ENCODE measurements around the gene OTUD3.
"Not testable (repeated sequence)": the region's sequence is repeated elsewhere in the genome, so short reads cannot be mapped to it uniquely, and the experiment has no call there.

The OTUD3 gene

DNA sequence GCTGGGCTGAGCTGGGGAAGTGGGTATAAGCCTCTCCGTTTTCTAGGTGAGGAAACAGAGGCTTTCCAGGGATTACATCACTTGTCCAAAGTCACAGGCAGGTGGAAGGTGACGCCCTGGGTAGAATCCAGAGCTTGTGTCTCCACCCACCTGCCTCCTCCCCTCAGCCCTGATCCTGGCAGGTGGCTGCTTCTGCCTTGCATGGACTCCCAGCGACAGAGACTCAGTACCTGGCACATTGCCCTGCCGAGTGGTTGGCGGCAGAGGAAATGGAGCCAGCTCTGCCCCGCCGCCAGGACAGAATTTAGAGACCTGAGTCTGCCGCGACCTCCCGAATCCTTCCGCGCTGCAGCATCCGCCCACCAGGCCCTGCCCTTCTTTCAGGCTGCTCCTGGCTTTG is 39.1 kb downstream of the OTUD3 start:
- DNase-seq = peak; percentile 55

DNA sequence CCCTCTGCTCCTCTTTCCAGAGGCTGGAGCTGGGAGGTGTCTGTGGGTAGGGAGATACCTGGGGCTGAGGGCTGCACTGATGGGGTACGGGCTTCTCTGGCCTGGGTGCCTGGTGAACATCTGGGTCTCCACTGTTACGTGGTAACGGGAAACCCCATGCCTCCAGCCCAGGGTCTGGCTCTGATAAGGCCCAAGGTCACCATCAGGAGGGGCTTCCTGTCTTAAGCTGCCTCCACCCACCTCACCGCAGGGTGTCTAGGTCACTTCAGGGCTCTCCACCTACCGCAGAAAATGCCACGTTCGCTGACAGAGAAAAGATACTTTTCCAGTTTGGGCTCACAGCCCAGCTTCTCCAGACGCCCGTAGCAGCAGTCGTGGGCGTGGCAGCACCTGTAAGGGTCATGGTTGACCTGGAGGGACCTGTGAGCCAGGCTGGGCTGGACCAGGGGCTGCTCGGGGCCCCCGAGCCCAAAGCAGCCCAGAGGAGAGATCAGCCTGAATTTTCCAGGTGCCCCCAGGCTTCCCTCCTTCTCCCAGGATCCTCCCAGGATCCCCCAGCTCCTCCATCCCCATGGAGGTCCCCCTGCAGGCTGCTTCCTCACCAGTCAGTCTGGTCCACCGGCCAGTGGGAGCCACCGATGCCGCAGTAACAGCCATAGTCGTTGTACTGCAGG is 40.0 kb downstream of the OTUD3 start:
- no peak for DNase-seq

DNA sequence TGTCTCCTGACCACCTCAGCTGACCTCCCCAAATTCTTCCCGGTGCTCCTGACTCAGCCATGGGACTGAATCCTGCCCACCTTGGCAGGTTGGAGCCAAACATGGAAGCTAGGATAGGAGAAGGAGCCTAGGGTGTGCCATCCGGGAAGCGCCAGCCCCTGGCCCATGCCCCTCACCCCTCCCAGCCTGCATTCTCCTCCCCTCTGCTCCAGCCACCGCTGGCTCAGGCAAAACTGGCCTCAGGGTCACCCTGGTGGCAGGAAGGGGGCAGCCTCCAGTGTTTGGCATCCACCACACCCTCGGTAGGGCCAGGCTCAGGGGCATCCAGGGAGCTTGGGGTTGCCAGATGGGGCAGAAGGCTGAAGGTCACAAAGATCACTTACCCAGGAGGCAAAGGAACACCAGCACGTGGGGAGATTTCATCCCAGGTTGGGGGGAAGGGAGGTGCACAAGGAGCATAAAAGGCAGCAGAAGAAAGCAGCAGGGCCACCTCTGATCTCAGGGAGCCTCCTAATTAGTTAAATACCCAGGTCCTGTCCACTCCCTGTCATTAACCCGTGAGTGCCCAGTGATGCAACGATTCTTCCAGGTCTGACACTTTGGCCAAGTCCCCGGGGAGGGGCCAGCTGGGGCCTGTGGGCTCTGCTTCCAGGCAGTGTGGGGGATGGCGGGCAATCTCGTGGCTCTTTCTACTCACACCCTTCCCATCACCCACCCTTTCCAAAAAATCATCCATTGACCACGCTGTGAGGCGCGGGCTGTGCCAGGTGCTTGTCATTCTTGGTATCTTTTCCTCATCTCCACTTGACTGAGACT is 41.1 kb downstream of the OTUD3 start, which contains the start of gene PLA2G2E:
PLA2G2E (minus strand) TSS at position 481 of the 816 bp plus-strand sequence; CDS start at position 423, 58 bp downstream.
- no peak for DNase-seq

DNA sequence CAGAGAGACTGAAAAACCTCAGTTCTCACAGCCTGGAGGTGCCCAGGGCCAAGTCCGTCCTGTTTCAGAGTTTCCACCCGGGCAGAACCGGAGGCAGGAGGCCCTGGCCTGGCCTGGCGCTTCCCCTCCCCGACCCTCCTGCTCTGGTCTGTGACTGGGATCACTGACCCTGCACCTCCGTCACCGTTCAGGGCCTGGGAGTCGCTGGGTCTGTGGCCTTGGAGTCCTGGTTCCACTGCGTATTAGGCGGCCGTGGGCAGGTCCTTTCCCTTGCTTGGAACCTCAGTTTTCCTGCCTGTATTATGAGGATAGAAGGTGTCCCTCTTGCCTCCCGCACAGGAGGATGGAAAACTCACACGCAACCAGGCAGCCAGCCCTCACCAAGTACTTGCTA is 41.8 kb downstream of the OTUD3 start:
- no peak for DNase-seq

DNA sequence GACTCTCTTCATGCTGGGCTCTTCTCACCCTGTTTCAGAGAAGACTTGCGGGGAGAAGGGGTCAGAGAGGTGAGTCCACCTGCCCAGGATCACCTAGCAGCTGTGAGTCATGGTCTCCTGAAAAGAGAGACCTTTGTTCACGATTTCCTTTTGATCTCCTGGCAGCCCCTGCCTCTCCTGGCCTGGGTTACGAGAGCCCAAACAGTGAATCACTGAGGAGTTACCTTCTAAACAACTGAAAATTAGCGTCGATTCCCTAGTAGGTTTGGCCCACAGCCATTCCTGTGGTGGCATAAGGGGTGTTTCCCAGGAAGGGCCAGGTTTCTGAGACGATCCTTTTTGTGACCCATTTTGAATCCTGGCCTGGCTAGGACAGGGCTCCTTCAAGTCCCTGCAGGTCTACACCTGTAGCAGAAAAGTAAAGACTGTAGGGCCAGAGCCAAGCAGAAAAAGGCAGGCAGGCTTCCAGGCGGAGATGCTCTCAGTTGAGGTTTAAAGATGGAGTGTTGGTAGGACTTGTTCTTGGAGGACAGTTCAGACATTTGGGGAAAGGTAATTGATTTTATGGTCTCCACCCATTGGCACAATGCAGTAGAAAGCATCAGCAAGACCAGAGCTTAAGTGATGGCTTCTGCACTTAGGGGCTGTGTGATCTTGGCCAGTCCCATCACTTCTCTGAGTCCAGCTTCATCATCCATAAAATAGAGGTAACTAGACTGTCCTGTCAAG is 43.3 kb downstream of the OTUD3 start:
- DNase-seq = no peak

DNA sequence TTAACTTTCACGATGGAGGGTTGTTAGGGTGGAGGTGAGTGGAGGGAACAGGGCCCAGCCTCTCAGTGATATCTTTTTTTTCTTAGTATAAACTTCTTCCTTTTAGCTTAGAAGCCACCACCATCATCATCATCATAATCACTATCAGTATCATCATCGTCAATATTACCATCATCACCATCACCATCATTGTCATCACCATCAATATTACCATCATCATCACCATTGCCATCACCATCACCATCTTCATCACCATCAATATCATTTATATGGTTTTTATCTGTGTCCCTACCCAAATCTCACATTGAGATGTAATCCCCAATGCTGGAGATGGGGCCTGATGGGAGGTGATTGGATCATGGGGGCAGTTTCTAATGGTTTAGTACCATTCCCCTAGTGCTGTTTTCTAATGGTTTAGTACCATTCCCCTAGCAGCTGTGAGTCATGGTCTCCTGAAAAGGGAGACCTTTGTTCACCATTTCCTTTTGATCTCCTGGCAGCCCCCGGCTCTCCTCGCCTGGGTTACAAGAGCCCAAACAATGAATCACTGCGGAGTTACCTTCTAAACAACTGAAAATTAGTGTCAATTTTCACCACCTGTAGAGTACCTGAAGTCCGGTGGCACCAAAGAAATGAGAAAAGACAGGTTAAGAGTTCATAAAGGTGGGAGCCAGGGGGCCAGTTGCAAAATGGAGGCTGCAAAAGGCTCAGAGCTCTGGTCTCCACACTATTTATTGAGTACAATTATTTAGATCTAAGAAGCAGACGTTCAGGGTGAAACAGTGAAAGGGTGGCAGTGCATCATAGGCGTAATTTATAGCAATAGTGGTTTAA is 44.3 kb downstream of the OTUD3 start:
- no peak for DNase-seq

DNA sequence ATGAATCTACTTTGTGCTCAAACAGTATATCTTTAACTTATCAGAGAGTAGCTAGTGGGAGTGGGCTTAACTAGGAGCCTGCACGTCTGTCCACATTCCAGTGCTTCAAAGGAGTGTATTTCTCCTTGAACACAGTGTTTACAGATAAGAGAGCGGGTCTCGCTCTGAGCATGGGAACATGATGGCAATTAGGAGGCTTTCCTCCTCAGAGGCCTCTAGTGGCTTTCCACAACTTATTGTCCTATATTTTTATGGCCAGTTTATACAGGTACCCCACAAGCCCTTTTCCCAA is 44.9 kb downstream of the OTUD3 start:
- DNase-seq = not testable (repeated sequence)

DNA sequence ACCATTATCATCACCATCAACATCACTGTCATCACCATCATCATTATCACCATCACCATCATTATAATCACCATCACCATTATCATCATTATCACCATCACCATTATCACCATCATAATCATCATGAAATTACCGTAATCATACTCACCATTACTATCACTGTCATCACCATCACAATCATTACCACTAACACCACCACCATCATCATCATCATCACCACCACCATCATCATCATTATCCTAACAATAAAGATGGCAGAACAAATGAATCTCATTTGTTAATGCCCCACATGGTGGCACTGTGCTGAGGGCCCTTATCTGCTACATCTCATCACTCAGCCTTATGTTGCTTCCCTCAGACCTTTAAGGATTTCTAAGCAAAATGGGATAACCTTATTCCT is 50.7 kb downstream of the OTUD3 start:
- DNase-seq = no peak

DNA sequence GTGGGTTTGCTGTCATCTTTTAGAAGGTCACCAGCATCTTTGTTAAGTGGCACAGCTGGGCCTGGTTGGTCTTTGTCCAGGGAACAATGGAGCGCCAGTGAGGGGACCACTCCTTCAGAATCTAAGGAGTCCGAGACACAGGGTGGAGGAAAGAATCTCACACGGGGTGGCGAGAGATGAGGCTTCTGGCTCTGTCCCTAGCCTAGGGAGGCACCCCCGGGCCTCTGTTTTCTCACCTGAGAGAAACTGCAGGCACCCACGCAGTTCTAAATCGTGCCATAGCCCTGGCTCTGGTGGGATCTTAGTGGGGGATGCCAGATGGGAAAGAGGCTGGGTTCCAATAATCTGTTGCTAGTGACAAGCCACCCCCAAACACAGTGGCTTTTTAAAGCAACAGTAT is 52.1 kb downstream of the OTUD3 start:
- no peak for DNase-seq

DNA sequence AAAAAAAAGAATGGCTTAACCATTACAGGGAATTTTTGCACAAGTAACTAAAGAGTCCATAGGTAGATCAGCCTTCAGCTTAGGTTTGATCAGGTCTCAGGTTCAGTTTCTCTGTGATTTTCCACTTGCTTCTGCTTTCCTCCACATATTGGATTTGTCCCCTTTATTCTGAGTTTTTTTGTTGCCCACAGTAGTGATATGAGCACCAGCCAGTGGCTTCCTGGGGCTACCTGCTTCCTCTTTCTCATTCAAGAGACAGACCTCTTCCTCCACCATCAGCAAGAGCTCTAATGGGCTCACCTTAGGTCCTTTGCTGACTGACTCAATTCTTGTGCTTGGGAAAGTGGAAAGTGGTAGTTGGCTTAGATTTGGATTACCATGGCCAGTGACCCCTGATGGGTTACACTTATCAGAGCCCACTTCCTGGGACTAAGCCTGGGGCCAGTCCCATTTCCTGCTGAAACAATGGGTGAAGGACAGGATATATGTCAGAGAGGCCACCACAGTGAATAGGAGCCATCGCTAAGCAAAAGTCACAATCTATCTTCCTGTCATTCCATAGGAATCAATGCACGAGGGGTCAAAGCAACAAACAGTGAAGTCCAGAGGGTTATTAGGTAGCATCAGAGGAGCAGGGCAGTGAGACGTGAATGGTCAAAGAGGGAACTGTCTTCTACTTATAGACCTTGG is 54.0 kb downstream of the OTUD3 start:
- DNase-seq = no peak

DNA sequence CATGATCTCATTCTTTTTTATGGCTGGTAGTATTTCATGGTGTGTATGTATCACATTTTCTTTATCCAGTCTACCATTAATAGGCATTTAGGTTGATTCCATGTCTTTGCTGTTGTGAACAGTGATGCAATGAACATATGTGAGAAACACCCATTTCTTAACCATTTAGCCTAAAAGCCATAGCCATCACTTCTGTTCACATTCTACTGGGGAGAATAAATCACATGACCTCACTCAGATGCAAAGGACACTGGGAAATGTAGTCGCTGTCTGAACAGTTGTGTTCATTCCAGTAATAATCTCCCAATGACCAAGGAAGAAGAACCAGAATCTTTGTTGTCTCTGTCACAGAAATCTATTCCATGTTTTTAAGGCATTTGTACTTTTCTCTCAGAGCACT is 56.3 kb downstream of the OTUD3 start:
- DNase-seq = no peak

DNA sequence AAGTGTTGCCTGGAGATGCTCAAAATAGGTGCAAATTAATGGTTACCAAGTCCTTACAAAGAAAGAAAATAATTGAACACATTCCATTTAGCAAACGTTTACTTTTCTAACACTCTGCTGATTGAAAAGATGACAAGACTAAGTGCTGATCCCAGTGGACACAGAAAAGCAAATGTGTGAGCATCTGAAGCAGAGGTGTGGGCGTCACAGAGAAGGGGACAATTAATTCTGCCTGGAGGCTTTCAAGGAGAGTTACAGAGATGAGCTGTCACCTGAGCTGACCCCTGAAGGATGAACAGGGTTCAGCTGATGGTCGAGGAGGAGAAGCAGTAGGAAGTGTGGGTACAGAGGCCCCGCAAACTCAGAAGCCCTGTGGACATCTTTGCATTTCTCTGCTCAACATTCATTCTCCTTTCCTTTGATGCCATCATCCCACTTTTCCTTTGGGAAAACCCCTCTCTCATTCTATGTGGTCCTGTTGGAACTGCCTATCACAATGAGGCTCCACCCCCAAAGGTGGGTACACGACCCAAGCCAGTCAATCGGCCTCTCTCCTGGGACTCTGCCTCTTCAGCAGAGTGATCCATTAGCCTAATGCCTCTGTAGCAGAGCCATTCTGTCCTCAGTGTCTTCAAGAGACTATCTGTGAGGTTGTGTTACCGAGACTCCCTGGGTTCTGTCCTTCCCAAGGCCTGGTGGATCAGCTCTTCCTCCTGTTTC is 58.5 kb downstream of the OTUD3 start:
- no peak for DNase-seq

DNA sequence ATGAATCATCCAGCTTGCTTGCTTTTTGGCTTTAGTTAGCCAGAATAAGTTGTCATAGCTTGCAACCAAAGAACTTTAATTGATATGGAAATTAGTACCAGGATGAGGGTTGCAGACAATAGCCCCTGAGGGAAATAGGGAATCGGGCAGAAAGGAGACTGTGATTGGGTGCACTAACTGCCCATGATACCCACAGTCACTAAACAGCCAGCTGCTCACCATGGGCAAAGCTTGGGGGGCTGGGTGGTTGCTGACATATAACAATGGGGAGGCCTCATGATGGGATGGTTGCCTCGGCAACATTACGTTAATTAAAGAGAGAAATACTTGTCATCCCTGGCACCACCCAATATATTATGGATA is 59.0 kb downstream of the OTUD3 start:
- no peak for DNase-seq

DNA sequence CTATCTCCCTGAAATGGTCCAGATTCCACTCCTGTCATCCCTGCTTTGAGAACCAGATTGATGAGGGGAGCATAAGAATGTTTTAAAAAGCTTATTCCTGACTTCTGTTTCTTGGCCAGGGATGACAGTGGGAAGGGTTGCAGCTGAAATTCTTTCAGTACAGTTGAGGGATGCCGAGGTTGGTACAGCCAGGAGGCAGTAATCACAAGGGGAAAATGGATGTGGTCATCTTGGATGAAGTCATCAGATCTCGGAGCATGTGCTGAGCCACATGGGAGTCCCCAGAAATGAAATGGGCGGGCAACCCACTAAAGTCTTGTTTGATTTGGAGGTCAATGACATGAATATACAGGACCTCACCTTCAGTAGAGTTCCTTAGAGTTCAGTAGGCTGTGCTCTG is 59.9 kb downstream of the OTUD3 start:
- DNase-seq = no peak

DNA sequence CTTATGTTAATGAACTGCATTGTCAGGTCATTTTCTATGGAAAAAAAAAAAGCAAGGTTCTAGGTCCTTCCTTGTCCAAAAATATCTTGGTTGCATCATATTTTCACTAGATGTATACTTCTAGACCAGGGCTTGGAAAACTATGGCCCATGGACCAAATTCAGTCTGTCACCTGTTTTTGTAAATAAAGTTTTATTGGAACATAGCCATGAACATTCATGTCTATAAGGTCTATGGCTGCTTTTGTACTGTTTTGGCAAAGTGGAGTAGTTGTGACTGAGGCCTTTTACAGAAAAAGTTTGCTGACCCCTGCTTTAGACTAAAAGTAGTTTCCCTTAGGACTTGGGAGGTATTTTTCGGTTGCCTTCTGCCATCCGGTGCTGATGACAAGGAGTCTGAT is 60.5 kb downstream of the OTUD3 start:
- DNase-seq = no peak

DNA sequence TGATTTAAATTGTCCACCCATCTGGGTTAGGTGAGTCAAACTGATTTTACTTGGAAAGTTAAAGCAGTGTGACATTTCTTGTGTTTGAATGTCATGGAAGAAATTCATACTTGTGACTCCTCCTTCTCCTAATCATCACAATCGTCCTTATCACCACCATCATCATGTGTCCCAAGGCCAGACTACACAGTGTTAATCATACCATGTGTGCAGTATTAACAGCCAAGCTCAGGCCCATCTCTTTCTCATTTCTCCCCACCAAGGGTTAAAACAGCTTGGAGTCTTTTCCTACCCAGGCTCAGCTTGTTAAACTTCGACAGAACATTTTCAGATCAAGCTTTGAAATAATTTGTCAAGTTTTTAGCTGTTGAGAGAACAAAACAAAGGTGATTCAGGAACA is 63.7 kb downstream of the OTUD3 start:
- DNase-seq = no peak

DNA sequence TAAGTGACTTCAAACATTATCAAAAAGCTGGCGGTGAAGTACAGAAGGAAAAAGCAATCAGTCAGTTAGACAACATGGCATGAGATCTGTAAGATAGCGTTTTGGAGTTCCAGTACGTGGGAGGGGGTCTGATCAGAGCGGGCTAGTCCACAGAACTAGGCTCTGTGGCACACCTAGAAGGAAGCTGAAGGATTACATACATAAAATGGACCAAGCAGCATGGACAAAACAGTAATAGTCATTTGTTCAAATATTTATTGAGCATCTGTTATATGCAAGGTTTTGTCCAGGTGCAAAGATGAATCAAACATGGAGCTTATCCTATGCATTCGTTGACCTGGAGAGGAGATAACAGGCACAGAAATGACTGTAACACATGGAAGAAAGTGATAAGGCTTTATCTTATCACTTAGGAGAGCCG is 64.1 kb downstream of the OTUD3 start:
- no peak for DNase-seq

DNA sequence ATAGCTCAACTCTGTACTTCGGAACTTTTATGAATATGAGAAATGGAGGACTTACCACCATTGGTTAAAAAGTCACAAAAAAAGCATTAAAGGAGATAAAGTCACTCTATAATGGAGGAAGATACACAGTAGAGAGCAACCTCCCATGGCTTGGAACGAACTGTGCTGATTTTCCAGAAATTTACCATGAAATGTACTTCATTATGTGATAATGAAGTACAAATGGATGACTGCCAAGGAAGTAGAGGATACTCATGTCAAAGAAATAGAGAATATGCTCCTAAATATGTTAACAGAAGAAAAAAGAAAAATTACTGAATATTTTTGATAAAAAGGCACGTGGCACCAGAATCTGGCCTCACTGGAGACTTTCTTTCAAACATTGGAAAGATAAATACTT is 64.8 kb downstream of the OTUD3 start:
- no peak for DNase-seq

DNA sequence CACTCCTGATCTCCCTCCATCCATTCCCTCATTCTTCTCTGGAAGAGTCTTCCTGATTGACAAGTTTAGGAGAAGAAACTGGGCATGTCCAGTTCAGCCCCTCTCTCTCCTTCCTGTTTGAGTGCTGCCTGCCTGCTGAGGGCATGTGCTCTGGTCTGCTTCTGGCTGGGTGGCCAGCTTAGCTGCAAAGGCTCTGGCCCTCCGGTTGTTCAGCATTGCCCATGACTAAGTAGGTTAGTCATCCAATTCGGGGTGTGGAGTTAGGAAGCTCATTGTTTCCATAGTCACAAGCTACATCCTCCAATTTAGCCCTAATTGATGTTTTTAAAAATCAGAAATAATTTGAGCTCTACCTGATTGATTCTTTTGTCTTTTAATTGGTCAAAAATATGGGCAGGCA is 66.8 kb downstream of the OTUD3 start:
- DNase-seq = no peak

DNA sequence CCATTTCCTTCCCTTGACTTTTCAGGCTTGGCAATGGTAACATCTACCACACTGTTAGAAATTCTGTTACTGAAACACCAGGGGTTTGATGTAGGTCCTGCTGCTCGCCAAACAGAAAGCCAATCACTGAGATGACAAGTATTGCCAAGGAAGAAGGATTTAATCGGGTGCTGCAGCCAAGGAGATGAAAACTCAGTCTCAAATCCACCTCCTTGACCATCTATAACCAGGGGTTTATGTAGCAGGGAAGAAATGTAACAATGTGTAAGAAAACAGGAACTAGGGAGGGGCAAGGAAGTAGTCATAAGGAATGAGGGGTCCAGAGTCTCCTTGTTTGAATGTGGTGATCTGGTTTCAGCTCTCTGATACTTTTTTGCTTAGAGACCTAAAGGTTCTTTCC is 71.9 kb downstream of the OTUD3 start:
- DNase-seq = no peak

DNA sequence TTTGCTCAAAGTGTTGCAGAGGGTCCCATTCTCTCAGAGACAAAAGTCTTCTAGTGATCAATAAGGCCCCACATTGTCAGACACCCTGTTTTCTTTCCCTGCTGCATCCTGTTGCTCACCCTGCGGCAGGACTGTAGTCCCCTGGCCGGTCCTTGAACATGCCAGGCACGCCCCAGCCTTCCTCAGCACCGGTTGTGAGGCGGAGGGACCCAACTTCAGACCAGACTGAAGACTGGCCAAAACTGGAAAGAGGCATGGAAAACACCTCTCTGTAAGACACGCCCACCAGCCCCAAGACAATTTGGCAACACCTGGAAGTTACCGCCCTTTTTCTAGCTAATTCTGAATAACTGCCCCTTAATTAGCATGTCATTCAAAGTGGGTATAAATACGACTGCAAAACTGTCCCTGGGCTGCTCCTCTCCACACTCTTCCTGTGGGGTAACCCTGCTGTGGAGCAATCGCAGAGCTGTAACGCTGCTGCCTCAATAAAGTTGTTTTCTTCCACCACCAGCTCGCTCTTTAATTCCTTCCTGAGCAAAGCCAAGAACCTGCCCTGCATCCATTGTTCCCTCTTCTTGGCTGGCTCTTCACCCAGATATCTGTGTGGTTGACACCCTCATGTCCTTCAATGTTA is 73.5 kb downstream of the OTUD3 start:
- DNase-seq = no peak

All from NCI-H1092 (cell line).